Keratinocyte (primary cell): Measurements from ENCODE around the gene C1orf122. TPM values are rescaled to one million over a fixed set of nuclear protein-coding genes. Genes with fewer than 3 reads are reported as not detected.

Experiments
- DNase-seq: peaks from one replicate; pipeline ENCODE4 v3.0.0-alpha.2; 2011; ENCODE audit warnings: low read depth, missing footprints, low spot score
- FAIRE-seq: peaks from 2 replicates; lab custom pipeline; 2011; peaks lifted over from hg19 to GRCh38; lab: Jason Lieb, UNC
- H2AFZ ChIP-seq: 2 replicates; pipeline ENCODE4 v1.6.0; 2012; ENCODE audit warnings: low read length, control low read depth, inconsistent platforms; ENCODE audit not compliant: control insufficient read depth
- H3K27ac ChIP-seq: 2 replicates; pipeline ENCODE4 v1.5.1; 2011; ENCODE audit warnings: low read length; ENCODE audit not compliant: control insufficient read depth, insufficient read depth
- H3K27me3 ChIP-seq: 3 replicates; pipeline ENCODE4 v1.6.0; 2011; ENCODE audit warnings: low read length; ENCODE audit not compliant: control insufficient read depth, insufficient read depth; ENCODE audit errors: extremely low read depth
- H3K36me3 ChIP-seq, 2 experiments: 2 replicates in 1 of 2; 3 replicates in 1 of 2; pipeline ENCODE4 v1.5.1; 2011; ENCODE audit warnings: low read length in 2 of 2, mild to moderate bottlenecking in 1 of 2; ENCODE audit not compliant: control insufficient read depth in 2 of 2, insufficient read depth in 2 of 2; ENCODE audit errors: extremely low read depth in 1 of 2
- H3K4me1 ChIP-seq: 3 replicates; pipeline ENCODE4 v1.5.1; 2011; ENCODE audit warnings: low read length; ENCODE audit not compliant: control insufficient read depth, insufficient read depth; ENCODE audit errors: extremely low read depth
- H3K4me2 ChIP-seq: 3 replicates; pipeline ENCODE4 v1.6.0; 2011; ENCODE audit warnings: low read depth, low read length; ENCODE audit not compliant: control insufficient read depth, insufficient read depth; ENCODE audit errors: extremely low read depth
- H3K4me3 ChIP-seq, 3 experiments: fragments of 200-600 bp in 1 of 3; sonication (generic) in 1 of 3; 2 replicates in 2 of 3; 3 replicates in 1 of 3; pipeline ENCODE4 v1.5.1; 2011 to 2016; ENCODE audit warnings: low read length in 3 of 3, mild to moderate bottlenecking in 3 of 3, control low read depth in 2 of 3, inconsistent platforms in 1 of 3, low read depth in 1 of 3, mixed read lengths in 1 of 3, mixed run types in 1 of 3, moderate library complexity in 1 of 3; ENCODE audit not compliant: control insufficient read depth in 2 of 3, insufficient read depth in 2 of 3; ENCODE audit errors: extremely low read depth in 1 of 3
- H3K79me2 ChIP-seq: 2 replicates; pipeline ENCODE4 v1.6.0; 2012; ENCODE audit warnings: low read length; ENCODE audit not compliant: control insufficient read depth, insufficient read depth
- H3K9ac ChIP-seq: 3 replicates; pipeline ENCODE4 v1.6.0; 2011; ENCODE audit warnings: low read length; ENCODE audit not compliant: control insufficient read depth, insufficient read depth; ENCODE audit errors: extremely low read depth
- H3K9me1 ChIP-seq: 3 replicates; pipeline ENCODE4 v1.6.0; 2011; ENCODE audit warnings: low read length; ENCODE audit not compliant: control insufficient read depth, insufficient read depth; ENCODE audit errors: extremely low read depth
- H3K9me3 ChIP-seq: 2 replicates; pipeline ENCODE4 v1.5.1; 2012; ENCODE audit warnings: low read depth, low read length; ENCODE audit not compliant: control insufficient read depth
- H4K20me1 ChIP-seq: 3 replicates; pipeline ENCODE4 v1.6.0; 2011; ENCODE audit warnings: low read length; ENCODE audit not compliant: control insufficient read depth, insufficient read depth; ENCODE audit errors: extremely low read depth
- CTCF ChIP-seq, 3 experiments: IDR thresholded peaks in 1 of 3; conservative IDR thresholded peaks in 1 of 3; optimal IDR thresholded peaks in 1 of 3; 2 replicates in 2 of 3; 3 replicates in 1 of 3; pipeline versions ENCODE3 to v1.5.1; 2011; ENCODE audit warnings: low read length in 3 of 3, mild to moderate bottlenecking in 3 of 3, moderate library complexity in 2 of 3, control low read depth in 1 of 3, inconsistent platforms in 1 of 3; ENCODE audit not compliant: insufficient read depth in 2 of 3; ENCODE audit errors: extremely low read depth in 1 of 3
- EZH2 ChIP-seq: IDR thresholded peaks from one replicate; pipeline ENCODE4 v1.6.1; 2012; ENCODE audit warnings: inconsistent platforms, mild to moderate bottlenecking, low read length, moderate library complexity
- dilution Hi-C: fragments of 300-500 bp; cut with MboI; formaldehyde crosslinking; loops from one replicate; pipeline ENCODE4 v1.7.0; 2020; ENCODE audit warnings: low sequenced_read_pairs; ENCODE audit not compliant: extremely low pct_ligation_motif_present
- polyA minus RNA-seq, 3 experiments: library from RNA; depleted of rRNA, polyadenylated mRNA; stranded (reverse); fragments of >200 nt; gene quantifications; 1 replicate in 1 of 3; 2 replicates in 1 of 3; 3 replicates in 1 of 3; pipeline ENCODE4 v1.2.3, GENCODE V29; 2011
- polyA plus RNA-seq, 5 experiments: library from polyadenylated mRNA; depleted of rRNA in 3 of 5; stranded (reverse) in 3 of 5; stranded (forward) in 1 of 5; unstranded in 1 of 5; fragments of >200 nt; gene quantifications; 1 replicate in 1 of 5; 2 replicates in 3 of 5; 3 replicates in 1 of 5; pipeline versions ENCODE4 v1.2.1 to v1.2.3, GENCODE V29; 2011 to 2012; ENCODE audit warnings: missing spikeins in 2 of 5, low read depth in 1 of 5, low replicate concordance in 1 of 5

C1orf122 gene
- polyA plus RNA-seq (22.2 to 46.0 TPM (median 25.8 TPM) in 3 replicates), polyA minus RNA-seq (9.3 to 12.3 TPM (median 11.3 TPM) in 3 replicates)
- polyA plus RNA-seq (2011; ENCODE audit: low read depth): 8.0 TPM
- 13.3 and 20.9 TPM in 2 replicates for polyA plus RNA-seq (2011; cell fraction: cytosol; rRNA removed)
- 10.8 and 14.8 TPM in 2 replicates for polyA plus RNA-seq (2011; cell fraction: nucleus; rRNA removed)
- 19.6 and 31.6 TPM in 2 replicates for polyA plus RNA-seq (2012; ENCODE audit: low replicate concordance)
- polyA minus RNA-seq (2011; cell fraction: cytosol; rRNA and poly(A)+ RNA removed): 58.7 TPM
- polyA minus RNA-seq (2011; cell fraction: nucleus; rRNA and poly(A)+ RNA removed): 3.6 and 7.7 TPM in 2 replicates

GRCh38 chr1:37807555-37808368 lies at the start of gene C1orf122, which contains the start of gene YRDC:
TSS of gene C1orf122 (plus strand) at chr1:37807790. CDS start at chr1:37808405, 615 bp downstream.
TSS of gene YRDC (minus strand) at chr1:37808208. CDS start at chr1:37808180, 28 bp downstream.
- Histone ChIP-seq H3K9ac (peak within 1 kb of the TSS; percentile 79), H3K4me2 (peak within 1 kb of the TSS; percentile 86), H3K36me3 (peaks cover 36 to 39% of the 10 kb centered on the region in 2 experiments), H3K27ac (peak within 1 kb of the TSS; percentile 62), H3K4me1 (peaks cover 15% of the 10 kb centered on the region), H3K79me2 (peaks cover 43% of the 10 kb centered on the region), H3K27me3 (no peaks in the 10 kb centered on the region), H3K4me3 (peak within 1 kb of the TSS; percentile 63 to 97 (median 97)), H2AFZ (no peak within 1 kb of the TSS), H3K9me1 (peaks cover 3% of the 10 kb centered on the region), H4K20me1 (peaks cover 7% of the 10 kb centered on the region), H3K9me3 (no peaks in the 10 kb centered on the region)
- DNase-seq (no peak), FAIRE-seq (peak; percentile 32)
- no peak for TF ChIP-seq CTCF (optimal IDR thresholded peaks at IDR 0.05 in 1 of 3, IDR thresholded peaks at IDR 0.05 in 1 of 3, conservative IDR thresholded peaks at IDR 0.05 in 1 of 3; ENCODE audit: extremely low read depth in 1 of 3, insufficient read depth in 2 of 3, low read length in 3 of 3)
- no peak for TF ChIP-seq EZH2
- dilution Hi-C loops: no loop called here

GRCh38 chr1:37759451-37759850 lies 48.1 kb upstream of the C1orf122 start:
- no peak overlapping the region for H3K9ac ChIP-seq
- no peaks in the 10 kb centered on the region for H3K36me3 ChIP-seq
- no peaks in the 10 kb centered on the region for H4K20me1 ChIP-seq
- H3K9me1 ChIP-seq: no peaks in the 10 kb centered on the region
- no peak overlapping the region for H2AFZ ChIP-seq
- no peak for DNase-seq
- no peaks in the 10 kb centered on the region for H3K4me1 ChIP-seq
- H3K4me3 ChIP-seq: no peak overlapping the region
- dilution Hi-C loops: no loop called here
- no peak overlapping the region for H3K4me2 ChIP-seq
- no peak overlapping the region for H3K27ac ChIP-seq
- H3K27me3 ChIP-seq: peaks cover 52% of the 10 kb centered on the region
- no peaks in the 10 kb centered on the region for H3K79me2 ChIP-seq
- TF ChIP-seq EZH2 (no peak), CTCF (optimal IDR thresholded peaks at IDR 0.05 in 1 of 3, IDR thresholded peaks at IDR 0.05 in 1 of 3, conservative IDR thresholded peaks at IDR 0.05 in 1 of 3; ENCODE audit: extremely low read depth in 1 of 3, insufficient read depth in 2 of 3, low read length in 3 of 3) (no peak)
- no peaks in the 10 kb centered on the region for H3K9me3 ChIP-seq
- no peak for FAIRE-seq
